A549 (cell line): ENCODE measurements around the gene ORM2.

Experiments used
- CEBPB ChIP-seq, 2 experiments: fragments of >200 bp in 1 of 2; sonication (Bioruptor Twin) in 1 of 2; formaldehyde crosslinking in 1 of 2; IDR thresholded peaks; 2 replicates each; pipeline ENCODE4 v1.6.1; 2012 to 2016
- JUNB ChIP-seq: fragments of >200 bp; sonication (Bioruptor Twin); formaldehyde crosslinking; IDR thresholded peaks from 2 replicates; pipeline ENCODE4 v1.6.1; 2016
- PHF8 ChIP-seq: fragments of 200-600 bp; sonication (generic); IDR thresholded peaks from 2 replicates; pipeline ENCODE4 v1.6.1; 2016; ENCODE audit warnings: low read depth, mild to moderate bottlenecking, antibody characterized with exemption, moderate library complexity, borderline replicate concordance
- POLR2A ChIP-seq: IDR thresholded peaks from 2 replicates; pipeline ENCODE4 v1.6.1; 2012; ENCODE audit warnings: mild to moderate bottlenecking, low read length
- RAD21 ChIP-seq, 2 experiments: fragments of >200 bp in 1 of 2; sonication (Bioruptor Twin) in 1 of 2; formaldehyde crosslinking in 1 of 2; IDR thresholded peaks in 1 of 2; conservative IDR thresholded peaks in 1 of 2; 2 replicates in 1 of 2; 3 replicates in 1 of 2; pipeline ENCODE4 v1.6.1; 2012 to 2018; ENCODE audit warnings: inconsistent platforms in 1 of 2
- USF2 ChIP-seq: fragments of 450-650 bp; IDR thresholded peaks from 2 replicates; pipeline ENCODE4 v1.6.1; 2014; ENCODE audit warnings: antibody characterized with exemption
- ZC3H11A ChIP-seq: fragments of 450-650 bp; IDR thresholded peaks from 2 replicates; pipeline ENCODE4 v1.6.1; 2014; ENCODE audit warnings: antibody characterized with exemption, mild to moderate bottlenecking
- TF ChIP-seq, protein P1 (sequence below): fragments of >200 bp; sonication (Bioruptor Twin); formaldehyde crosslinking; IDR thresholded peaks from 3 replicates; pipeline ENCODE4 v1.5.1; 2016
- TF ChIP-seq, protein P2 (sequence below): fragments of 200-600 bp; sonication (generic); IDR thresholded peaks from 2 replicates; pipeline ENCODE4 v1.6.1; 2016; ENCODE audit warnings: antibody characterized with exemption, mild to moderate bottlenecking, moderate library complexity

- TF ChIP-seq CEBPB (IDR thresholded peaks at IDR 0.05): no peak
- no peak for TF ChIP-seq JUNB
- TF ChIP-seq, protein P1, sequence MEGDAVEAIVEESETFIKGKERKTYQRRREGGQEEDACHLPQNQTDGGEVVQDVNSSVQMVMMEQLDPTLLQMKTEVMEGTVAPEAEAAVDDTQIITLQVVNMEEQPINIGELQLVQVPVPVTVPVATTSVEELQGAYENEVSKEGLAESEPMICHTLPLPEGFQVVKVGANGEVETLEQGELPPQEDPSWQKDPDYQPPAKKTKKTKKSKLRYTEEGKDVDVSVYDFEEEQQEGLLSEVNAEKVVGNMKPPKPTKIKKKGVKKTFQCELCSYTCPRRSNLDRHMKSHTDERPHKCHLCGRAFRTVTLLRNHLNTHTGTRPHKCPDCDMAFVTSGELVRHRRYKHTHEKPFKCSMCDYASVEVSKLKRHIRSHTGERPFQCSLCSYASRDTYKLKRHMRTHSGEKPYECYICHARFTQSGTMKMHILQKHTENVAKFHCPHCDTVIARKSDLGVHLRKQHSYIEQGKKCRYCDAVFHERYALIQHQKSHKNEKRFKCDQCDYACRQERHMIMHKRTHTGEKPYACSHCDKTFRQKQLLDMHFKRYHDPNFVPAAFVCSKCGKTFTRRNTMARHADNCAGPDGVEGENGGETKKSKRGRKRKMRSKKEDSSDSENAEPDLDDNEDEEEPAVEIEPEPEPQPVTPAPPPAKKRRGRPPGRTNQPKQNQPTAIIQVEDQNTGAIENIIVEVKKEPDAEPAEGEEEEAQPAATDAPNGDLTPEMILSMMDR: no peak
- TF ChIP-seq, protein P2, sequence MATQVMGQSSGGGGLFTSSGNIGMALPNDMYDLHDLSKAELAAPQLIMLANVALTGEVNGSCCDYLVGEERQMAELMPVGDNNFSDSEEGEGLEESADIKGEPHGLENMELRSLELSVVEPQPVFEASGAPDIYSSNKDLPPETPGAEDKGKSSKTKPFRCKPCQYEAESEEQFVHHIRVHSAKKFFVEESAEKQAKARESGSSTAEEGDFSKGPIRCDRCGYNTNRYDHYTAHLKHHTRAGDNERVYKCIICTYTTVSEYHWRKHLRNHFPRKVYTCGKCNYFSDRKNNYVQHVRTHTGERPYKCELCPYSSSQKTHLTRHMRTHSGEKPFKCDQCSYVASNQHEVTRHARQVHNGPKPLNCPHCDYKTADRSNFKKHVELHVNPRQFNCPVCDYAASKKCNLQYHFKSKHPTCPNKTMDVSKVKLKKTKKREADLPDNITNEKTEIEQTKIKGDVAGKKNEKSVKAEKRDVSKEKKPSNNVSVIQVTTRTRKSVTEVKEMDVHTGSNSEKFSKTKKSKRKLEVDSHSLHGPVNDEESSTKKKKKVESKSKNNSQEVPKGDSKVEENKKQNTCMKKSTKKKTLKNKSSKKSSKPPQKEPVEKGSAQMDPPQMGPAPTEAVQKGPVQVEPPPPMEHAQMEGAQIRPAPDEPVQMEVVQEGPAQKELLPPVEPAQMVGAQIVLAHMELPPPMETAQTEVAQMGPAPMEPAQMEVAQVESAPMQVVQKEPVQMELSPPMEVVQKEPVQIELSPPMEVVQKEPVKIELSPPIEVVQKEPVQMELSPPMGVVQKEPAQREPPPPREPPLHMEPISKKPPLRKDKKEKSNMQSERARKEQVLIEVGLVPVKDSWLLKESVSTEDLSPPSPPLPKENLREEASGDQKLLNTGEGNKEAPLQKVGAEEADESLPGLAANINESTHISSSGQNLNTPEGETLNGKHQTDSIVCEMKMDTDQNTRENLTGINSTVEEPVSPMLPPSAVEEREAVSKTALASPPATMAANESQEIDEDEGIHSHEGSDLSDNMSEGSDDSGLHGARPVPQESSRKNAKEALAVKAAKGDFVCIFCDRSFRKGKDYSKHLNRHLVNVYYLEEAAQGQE: no peak
- TF ChIP-seq USF2: no peak
- TF ChIP-seq PHF8: no peak
- TF ChIP-seq ZC3H11A: no peak
- TF ChIP-seq RAD21 (conservative IDR thresholded peaks at IDR 0.05 in 1 of 2, IDR thresholded peaks at IDR 0.05 in 1 of 2): no peak
- TF ChIP-seq POLR2A: no peak
Observed at GRCh38 chr9:114371343-114371944, 41.8 kb downstream of the ORM2 start.
